NCI-H82 treated with DMSO at 0.1 percent for 48 hours (cell line): ENCODE results near the gene HKDC1.
"Not testable (repeated sequence)": the region's sequence is repeated elsewhere in the genome, so short reads cannot be mapped to it uniquely, and the experiment has no call there.

ENCODE experiments used
- DNase-seq: peaks from one replicate; lab custom pipeline; 2025; ENCODE audit not compliant: unreplicated experiment; lab: John Stamatoyannopoulos, UW

HKDC1 gene

GRCh38 chr10:69240455-69240854 is 20.3 kb downstream of the HKDC1 start:
- DNase-seq, result no peak

GRCh38 chr10:69241575-69241974 is 21.4 kb downstream of the HKDC1 start:
- no peak for DNase-seq

DNA sequence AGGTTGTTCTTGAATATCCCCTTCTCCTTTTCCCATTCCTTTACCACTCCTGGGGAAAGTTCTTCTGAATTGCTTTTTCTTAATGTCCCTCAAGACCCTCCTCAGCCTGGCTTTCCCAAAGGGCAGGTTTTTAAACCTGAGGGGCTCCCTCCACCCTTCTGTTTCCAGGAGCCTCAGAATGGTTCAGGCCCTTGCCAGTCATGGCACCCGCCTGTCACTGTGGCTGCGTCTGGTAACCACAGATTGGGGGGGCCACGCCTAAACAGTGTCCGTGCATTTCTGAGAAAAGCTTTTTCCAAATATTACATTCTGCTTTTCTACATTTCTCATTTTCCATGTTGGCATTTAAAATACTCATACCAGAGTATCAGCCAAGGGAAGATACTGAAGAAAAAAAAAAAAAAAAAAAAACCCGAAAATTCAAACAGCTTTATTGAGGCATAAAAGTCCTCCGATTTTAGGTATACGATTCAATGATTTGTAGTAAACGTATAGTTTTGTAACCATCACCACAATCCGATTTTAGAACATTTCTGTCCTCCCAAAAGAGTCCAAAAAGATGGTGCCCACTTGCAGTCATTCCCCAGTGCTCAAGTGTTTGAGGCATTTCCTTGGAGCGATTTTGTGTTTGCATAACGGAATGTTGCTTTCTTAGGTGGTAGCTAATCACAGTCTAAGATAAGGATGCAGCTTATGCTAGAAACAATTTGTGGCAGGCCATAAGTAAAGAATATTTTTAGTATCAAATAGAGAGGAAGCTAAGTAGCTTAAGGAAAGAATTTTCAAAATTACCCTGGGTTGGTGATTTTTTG is 22.1 kb downstream of the HKDC1 start:
- DNase-seq, result no peak

DNA sequence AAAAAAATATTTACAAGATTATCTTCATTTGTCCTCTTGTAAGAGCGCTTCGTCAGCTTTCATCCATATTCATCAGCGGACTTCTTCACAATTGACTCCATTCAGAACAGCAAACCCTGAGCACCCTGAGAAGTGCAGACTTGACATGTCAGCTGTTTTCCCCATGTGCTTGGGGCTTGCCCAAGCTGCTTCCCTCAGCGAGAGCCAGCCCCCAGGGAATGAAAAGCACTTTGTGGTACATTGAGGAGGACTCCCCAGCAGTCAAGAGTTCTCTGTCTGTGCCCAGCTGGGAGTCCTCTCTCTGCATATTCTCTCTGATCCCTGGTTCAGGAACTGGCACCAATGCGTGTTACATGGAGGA is 22.7 kb downstream of the HKDC1 start:
- no peak for DNase-seq

- no peak for DNase-seq
Measured at GRCh38 chr10:69243817-69244216, 23.7 kb downstream of the HKDC1 start.

DNA sequence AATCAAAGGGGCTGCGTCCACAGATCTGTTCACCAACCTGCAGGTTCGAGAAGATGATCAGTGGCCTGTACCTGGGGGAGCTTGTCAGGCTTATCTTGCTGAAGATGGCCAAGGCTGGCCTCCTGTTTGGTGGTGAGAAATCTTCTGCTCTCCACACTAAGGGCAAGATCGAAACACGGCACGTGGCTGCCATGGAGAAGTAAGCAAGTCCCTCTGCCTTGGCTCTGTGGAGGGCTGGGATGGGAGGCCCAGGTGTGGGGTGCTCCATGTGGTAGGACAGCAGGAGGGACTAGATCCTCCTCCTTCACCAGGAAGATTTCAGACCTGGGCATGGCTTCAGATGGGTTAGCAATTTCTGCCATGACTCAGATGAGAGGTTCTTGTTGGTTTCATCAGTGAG is 25.9 kb downstream of the HKDC1 start:
- DNase-seq, result no peak

DNA sequence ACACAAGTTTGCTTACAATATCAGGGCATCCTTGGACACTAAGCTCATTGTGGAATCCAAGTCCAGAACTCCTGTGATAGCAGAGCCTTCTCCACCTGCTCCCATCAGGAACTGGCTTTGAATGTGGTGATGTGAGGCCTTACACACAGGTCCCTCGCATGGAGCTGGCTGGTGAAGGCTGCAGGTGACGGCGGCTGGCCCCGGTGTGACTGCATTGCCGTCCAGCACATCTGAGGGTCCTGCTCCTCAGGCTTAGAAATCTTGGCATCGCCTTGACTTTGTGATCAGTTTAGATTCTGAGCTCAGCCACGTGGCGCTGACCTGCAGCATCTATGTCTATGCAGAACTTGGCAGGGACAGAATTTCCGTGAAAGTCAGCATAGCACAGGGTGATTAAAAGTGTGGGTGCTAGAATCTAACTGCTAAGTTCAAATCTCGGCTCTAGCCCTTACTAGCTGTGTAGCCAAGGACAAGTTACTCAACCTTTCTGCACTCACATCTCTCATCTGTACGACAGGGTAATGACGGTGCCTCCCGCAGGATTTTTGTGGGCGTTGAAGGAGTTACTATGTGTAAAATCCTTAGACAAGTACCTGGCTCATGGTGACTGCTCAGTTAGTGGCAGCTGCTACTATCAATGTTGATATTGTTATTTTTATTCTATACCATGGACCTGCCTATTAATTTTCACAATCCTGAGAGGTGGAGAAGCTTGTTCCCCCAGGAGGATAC is 26.6 kb downstream of the HKDC1 start:
- no peak for DNase-seq

DNA sequence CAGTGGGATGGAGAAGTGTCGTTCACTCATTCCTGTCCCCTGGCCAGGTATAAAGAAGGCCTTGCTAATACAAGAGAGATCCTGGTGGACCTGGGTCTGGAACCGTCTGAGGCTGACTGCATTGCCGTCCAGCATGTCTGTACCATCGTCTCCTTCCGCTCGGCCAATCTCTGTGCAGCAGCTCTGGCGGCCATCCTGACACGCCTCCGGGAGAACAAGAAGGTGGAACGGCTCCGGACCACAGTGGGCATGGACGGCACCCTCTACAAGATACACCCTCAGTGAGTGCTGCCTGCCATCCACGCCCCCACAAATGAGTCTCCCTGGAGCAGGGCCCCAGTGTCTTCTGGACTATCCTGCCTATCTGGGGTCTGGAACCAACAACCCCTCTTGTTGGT is 27.2 kb downstream of the HKDC1 start:
- no peak for DNase-seq

GRCh38 chr10:69248117-69248730 is 28.1 kb downstream of the HKDC1 start:
- no peak for DNase-seq

DNA sequence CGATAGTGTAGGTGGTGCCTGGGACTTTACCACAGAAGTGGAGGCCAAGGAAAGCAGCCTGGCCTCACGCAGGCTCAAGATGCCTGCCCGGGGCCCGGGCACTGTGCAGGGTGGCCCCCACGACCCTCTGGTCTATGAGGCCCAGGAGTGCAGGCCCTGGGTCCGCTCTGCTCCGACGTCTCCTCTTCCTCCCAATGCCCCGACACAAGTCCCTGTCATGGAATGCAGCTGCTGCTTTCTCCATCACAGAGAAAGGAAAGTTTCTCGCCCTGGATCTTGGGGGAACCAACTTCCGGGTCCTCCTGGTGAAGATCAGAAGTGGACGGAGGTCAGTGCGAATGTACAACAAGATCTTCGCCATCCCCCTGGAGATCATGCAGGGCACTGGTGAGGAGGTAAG is 29.9 kb downstream of the HKDC1 start:
- no peak for DNase-seq

DNA sequence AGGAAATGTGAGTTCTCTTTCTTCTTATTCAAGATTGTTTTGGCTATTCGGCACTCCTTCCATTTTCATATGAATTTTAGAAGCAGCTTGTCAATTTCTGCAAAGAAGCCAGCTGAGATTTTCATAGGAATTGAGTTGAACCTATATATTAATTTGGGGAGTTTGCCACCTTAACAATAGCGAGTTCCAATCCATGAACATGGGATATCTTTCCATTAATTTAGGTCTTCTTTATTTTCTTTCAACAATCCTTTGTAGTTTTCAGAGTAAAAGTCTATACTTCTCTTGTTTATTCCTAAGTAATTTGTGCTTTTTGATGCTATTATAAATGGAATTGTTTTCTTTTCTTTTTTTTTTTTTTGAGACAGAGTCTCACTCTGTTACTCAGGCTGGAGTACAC is 31.3 kb downstream of the HKDC1 start:
- DNase-seq, result not testable (repeated sequence)

GRCh38 chr10:69253171-69253570 is 33.0 kb downstream of the HKDC1 start:
- DNase-seq, result no peak

DNA sequence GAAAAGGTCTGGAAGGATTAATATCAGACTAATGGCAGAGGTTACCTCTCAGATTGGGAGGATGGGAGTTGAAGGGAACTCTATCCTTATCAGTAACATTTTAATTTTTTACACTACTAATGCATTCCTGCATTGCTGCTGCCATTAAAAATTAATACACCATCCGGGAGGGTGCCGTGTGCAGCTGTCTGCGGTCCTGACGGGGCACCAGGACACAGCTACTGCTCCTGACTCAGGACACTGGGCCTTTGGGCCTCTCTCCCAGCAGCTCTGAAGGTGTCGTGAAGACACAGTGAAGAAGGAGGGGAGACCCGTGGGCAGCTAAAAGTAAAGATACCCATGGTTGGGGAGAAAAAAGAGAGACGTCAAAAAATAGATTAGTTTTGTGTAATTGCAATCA is 34.7 kb downstream of the HKDC1 start:
- DNase-seq, result no peak

DNA sequence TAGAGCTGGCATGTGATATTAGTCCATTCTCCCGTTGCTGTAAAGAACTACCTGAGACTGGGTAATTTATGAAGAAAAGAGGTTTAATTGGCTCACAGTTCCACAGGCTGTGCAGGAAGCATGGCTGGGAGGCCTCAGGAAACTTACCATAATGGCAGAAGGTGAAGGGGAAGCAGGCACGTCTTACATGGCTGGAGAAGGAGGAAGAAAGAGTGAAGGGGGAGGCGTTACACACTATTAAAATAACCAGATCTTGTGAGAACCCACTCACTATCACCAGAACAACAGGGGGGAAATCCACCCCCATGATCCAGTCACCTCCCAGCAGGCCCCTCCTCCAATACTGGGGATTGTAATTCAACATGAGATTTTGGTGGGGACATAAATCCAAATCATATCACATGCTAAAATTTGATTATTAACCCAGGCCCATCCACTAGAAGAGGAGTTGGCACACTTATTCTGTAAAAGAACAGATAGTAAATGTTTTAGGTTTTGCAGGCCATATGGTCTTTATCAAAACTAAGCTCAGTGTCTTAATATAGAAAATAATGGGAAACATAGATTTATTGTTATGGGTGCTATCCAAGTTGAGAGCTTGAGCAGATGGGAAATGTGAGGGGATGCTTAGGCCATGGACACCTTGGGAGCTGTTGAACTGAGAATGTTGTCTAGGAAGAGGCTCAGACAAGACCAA is 39.6 kb downstream of the HKDC1 start:
- no peak for DNase-seq

- no peak for DNase-seq
Measured at GRCh38 chr10:69261184-69261583, 41.1 kb downstream of the HKDC1 start.

- DNase-seq, result no peak
Measured at GRCh38 chr10:69262292-69262751, 42.2 kb downstream of the HKDC1 start.

- DNase-seq, result no peak
Measured at GRCh38 chr10:69265521-69265920, 45.4 kb downstream of the HKDC1 start.

DNA sequence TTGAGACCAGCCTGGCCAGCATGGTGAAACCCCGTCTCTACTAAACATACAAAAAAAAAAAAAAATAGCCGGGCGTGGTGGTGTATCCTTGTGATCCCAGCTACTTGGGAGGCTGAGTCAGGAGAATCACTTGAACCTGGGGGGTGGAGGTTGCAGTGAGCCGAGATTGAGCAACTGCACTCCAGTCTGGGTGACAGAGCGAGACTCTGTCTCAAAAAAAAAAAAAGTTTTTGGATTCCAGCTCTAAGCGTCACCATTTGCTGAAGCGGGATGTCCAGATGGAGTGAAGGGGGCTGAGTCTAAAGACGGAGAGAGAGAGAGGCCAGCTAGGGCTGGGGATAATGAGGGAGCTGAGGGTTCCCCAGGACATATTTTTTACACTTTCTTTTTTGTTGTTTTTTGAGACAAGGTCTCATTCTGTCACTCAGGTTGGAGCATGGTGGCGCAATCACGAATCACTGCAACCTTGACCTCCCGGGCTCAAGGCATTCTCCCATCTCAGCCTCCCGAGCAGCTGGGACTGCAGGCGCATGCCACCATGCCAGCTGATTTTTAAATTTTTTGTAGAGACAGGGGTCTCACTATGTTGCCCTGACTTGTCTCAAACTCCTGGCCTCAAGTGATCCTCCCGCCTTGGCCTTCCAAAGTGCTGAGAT is 48.8 kb downstream of the HKDC1 start:
- DNase-seq, result no peak

DNA sequence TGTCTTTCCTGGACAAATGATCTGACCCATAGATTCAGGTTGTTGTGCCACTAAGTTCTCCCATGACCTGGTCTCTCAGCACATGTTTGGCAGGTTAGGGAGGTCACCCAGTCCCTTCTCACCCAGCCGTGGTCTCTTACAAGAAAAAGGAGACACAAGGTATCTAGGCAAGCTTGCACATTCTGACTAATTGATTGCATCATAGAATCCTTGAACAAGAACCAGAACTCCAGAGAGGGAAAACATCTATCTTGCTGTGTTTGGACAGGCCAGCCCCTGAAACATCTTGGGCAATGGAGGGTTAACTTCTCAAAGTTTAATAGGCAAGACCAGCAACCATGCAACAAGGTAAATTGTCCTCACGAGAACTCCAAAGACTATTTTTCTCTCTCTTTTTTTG is 49.6 kb downstream of the HKDC1 start:
- DNase-seq, result no peak

GRCh38 chr10:69270990-69271389 is 50.9 kb downstream of the HKDC1 start:
- no peak for DNase-seq

DNA sequence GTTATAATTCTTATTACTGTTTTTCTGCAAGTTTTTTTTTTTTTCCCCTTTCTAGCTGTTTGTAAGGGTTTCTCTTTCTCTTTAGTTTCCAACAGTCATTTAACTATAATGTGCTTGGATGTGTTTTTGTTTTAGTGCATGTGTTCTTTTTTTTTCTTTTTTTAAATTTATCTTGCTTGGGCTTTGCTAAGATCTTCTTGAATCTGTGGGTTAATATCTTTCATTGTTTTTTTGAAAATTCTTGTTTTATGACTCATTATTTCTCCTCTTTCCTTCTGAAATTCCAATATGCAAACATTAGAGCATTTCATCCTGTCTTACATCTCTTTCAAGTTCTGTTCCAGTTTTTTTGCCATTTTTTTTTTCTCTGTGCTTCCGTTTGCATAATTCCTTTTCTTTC is 52.5 kb downstream of the HKDC1 start:
- DNase-seq, result no peak
